H1 (cell line): ENCODE measurements around the gene DDX31. TPM values are rescaled to one million over a fixed set of nuclear protein-coding genes. Genes with fewer than 3 reads are reported as not detected.

Experiments used
- CTCF ChIA-PET: fragments of 300-600 bp; sonication (Branson Sonifier 250); formaldehyde crosslinking; loops from one replicate; lab custom pipeline; 2021; ENCODE audit not compliant: partially characterized antibody; lab: Charles Lee
- POLR2A ChIA-PET: fragments of 300-600 bp; sonication (Branson Sonifier 250); formaldehyde crosslinking; loops from one replicate; lab custom pipeline; 2021; ENCODE audit warnings: inconsistent platforms; ENCODE audit not compliant: partially characterized antibody; lab: Charles Lee
- DNase-seq, 2 experiments: peaks; one replicate each; pipeline versions ENCODE4 v3.0.0 to v3.0.0-alpha.2; 2010 to 2022; ENCODE audit warnings: low spot score in 2 of 2, low read depth in 1 of 2, mixed read lengths in 1 of 2
- FAIRE-seq: peaks from 2 replicates; lab custom pipeline; 2011; peaks lifted over from hg19 to GRCh38; lab: Jason Lieb, UNC
- H2AFZ ChIP-seq: 2 replicates; pipeline ENCODE4 v1.8.1; 2012; ENCODE audit warnings: low read length, inconsistent platforms
- H2AK5ac ChIP-seq: 2 replicates; pipeline ENCODE4 v1.6.1; 2013; ENCODE audit warnings: low read depth, low read length
- H2BK120ac ChIP-seq: replicated peaks from 2 replicates; pipeline ENCODE3; 2013; ENCODE audit warnings: low read depth, low read length, inconsistent platforms
- H2BK12ac ChIP-seq: 2 replicates; pipeline ENCODE4 v1.6.1; 2013; ENCODE audit warnings: low read depth, low read length
- H2BK15ac ChIP-seq: 2 replicates; pipeline ENCODE4 v1.6.1; 2013; ENCODE audit warnings: low read length
- H2BK20ac ChIP-seq: 2 replicates; pipeline ENCODE4 v1.6.1; 2013; ENCODE audit warnings: low read length
- H2BK5ac ChIP-seq: 2 replicates; pipeline ENCODE4 v1.6.1; 2013; ENCODE audit warnings: low read depth, low read length
- H3K14ac ChIP-seq: 2 replicates; pipeline ENCODE4 v1.6.1; 2013; ENCODE audit warnings: inconsistent platforms; ENCODE audit not compliant: insufficient read length
- H3K18ac ChIP-seq: 2 replicates; pipeline ENCODE4 v1.6.1; 2013; ENCODE audit warnings: low read length; ENCODE audit errors: extremely low read depth
- H3K23ac ChIP-seq: 2 replicates; pipeline ENCODE4 v1.6.1; 2013; ENCODE audit warnings: inconsistent platforms; ENCODE audit not compliant: insufficient read length
- H3K23me2 ChIP-seq: 2 replicates; pipeline ENCODE4 v1.6.1; 2013; ENCODE audit warnings: low read depth, low read length
- H3K27ac ChIP-seq: 2 replicates; pipeline ENCODE4 v1.6.1; 2011; ENCODE audit warnings: low read depth, low read length, inconsistent platforms
- H3K27me3 ChIP-seq, 4 experiments: replicated peaks in 1 of 4; 1 replicate in 1 of 4; 2 replicates in 3 of 4; pipeline versions ENCODE4 v1.6.1 to v1.8.1; 2011 to 2013; ENCODE audit warnings: low read length in 3 of 4, mild to moderate bottlenecking in 3 of 4, inconsistent platforms in 2 of 4, mixed read lengths in 2 of 4, moderate library complexity in 1 of 4; ENCODE audit not compliant: control insufficient read depth in 3 of 4, insufficient read depth in 3 of 4; ENCODE audit errors: extremely low read depth in 1 of 4
- H3K36me3 ChIP-seq, 4 experiments: 2 replicates each; pipeline versions ENCODE4 v1.6.1 to v1.8.1; 2011 to 2013; ENCODE audit warnings: mild to moderate bottlenecking in 4 of 4, low read length in 3 of 4, moderate library complexity in 2 of 4, control low read depth in 1 of 4, inconsistent platforms in 1 of 4; ENCODE audit not compliant: insufficient read depth in 4 of 4, control insufficient read depth in 2 of 4
- H3K4ac ChIP-seq: replicated peaks from 2 replicates; pipeline ENCODE3; 2013; ENCODE audit warnings: low read length, low read depth, mixed read lengths, inconsistent platforms; ENCODE audit not compliant: insufficient read length
- H3K4me1 ChIP-seq, 4 experiments: replicated peaks in 1 of 4; 1 replicate in 1 of 4; 2 replicates in 3 of 4; pipeline versions ENCODE4 v1.6.1 to v1.8.1; 2011 to 2013; ENCODE audit warnings: low read length in 3 of 4, inconsistent platforms in 2 of 4, mixed read lengths in 1 of 4; ENCODE audit not compliant: insufficient read depth in 4 of 4, control insufficient read depth in 3 of 4
- H3K4me2 ChIP-seq, 2 experiments: 2 replicates each; pipeline versions ENCODE4 v1.6.1 to v1.8.1; 2011 to 2013; ENCODE audit warnings: low read depth in 2 of 2, low read length in 2 of 2, control low read depth in 1 of 2, inconsistent platforms in 1 of 2, mild to moderate bottlenecking in 1 of 2; ENCODE audit not compliant: insufficient read depth in 1 of 2
- H3K4me3 ChIP-seq, 4 experiments: fragments of 200-600, 300-600 bp in 1 of 4; sonication (generic), shearing (Covaris generic), sonication (Bioruptor Twin) in 1 of 4; 2 replicates each; pipeline versions ENCODE4 v1.5.1 to v1.8.1; 2011 to 2016; ENCODE audit warnings: low read length in 4 of 4, low read depth in 3 of 4, control low read depth in 2 of 4, inconsistent platforms in 2 of 4, mild to moderate bottlenecking in 2 of 4, mixed read lengths in 1 of 4, moderate library complexity in 1 of 4; ENCODE audit not compliant: insufficient read depth in 2 of 4; ENCODE audit errors: extremely low read depth in 1 of 4
- H3K56ac ChIP-seq: replicated peaks from 2 replicates; pipeline ENCODE3; 2013; ENCODE audit warnings: low read depth, mild to moderate bottlenecking, mixed read lengths, low read length, inconsistent platforms; ENCODE audit not compliant: insufficient read length
- H3K79me1 ChIP-seq: 2 replicates; pipeline ENCODE4 v1.6.1; 2013; ENCODE audit warnings: low read depth, low read length, control low read depth
- H3K79me2 ChIP-seq, 2 experiments: 2 replicates each; pipeline versions ENCODE4 v1.6.1 to v1.8.1; 2012 to 2013; ENCODE audit warnings: low read length in 2 of 2, mild to moderate bottlenecking in 2 of 2, inconsistent platforms in 1 of 2; ENCODE audit not compliant: insufficient read depth in 2 of 2, control insufficient read depth in 1 of 2
- H3K9ac ChIP-seq, 4 experiments: replicated peaks in 1 of 4; 1 replicate in 1 of 4; 2 replicates in 3 of 4; pipeline versions ENCODE4 v1.6.1 to v1.8.1; 2011 to 2013; ENCODE audit warnings: low read depth in 3 of 4, low read length in 3 of 4, control low read depth in 2 of 4, mild to moderate bottlenecking in 2 of 4, moderate library complexity in 2 of 4, inconsistent platforms in 1 of 4; ENCODE audit errors: extremely low read depth in 1 of 4
- H3K9me3 ChIP-seq, 2 experiments: 2 replicates each; pipeline versions ENCODE4 v1.6.1 to v1.8.1; 2012 to 2013; ENCODE audit warnings: mild to moderate bottlenecking in 2 of 2, moderate library complexity in 2 of 2, control low read depth in 1 of 2, inconsistent platforms in 1 of 2, low read depth in 1 of 2, low read length in 1 of 2, mixed read lengths in 1 of 2; ENCODE audit not compliant: insufficient read depth in 2 of 2
- H4K20me1 ChIP-seq, 2 experiments: replicated peaks in 1 of 2; 2 replicates each; pipeline versions ENCODE3 to v1.8.1; 2011 to 2013; ENCODE audit warnings: inconsistent platforms in 2 of 2, low read length in 2 of 2, mild to moderate bottlenecking in 1 of 2; ENCODE audit not compliant: insufficient read depth in 2 of 2, control insufficient read depth in 1 of 2
- H4K5ac ChIP-seq: 2 replicates; pipeline ENCODE4 v1.6.1; 2013; ENCODE audit warnings: low read length, low read depth, mixed read lengths, inconsistent platforms; ENCODE audit not compliant: insufficient read length
- H4K8ac ChIP-seq: 2 replicates; pipeline ENCODE4 v1.8.0; 2013; ENCODE audit warnings: mild to moderate bottlenecking, moderate library complexity, low read length, inconsistent platforms; ENCODE audit not compliant: insufficient read depth; ENCODE audit errors: extremely low read depth
- H4K91ac ChIP-seq: replicated peaks from 2 replicates; pipeline ENCODE3; 2013; ENCODE audit warnings: low read length, mixed read lengths, inconsistent platforms; ENCODE audit not compliant: insufficient read length
- BACH1 ChIP-seq: IDR thresholded peaks from 2 replicates; pipeline ENCODE4 v1.6.1; 2012; ENCODE audit warnings: low read length, improper control_type of control experiment
- BRCA1 ChIP-seq: IDR thresholded peaks from 2 replicates; pipeline ENCODE4 v1.6.1; 2012; ENCODE audit warnings: low read depth, low read length, improper control_type of control experiment
- CHD1 ChIP-seq: IDR thresholded peaks from 2 replicates; pipeline ENCODE4 v1.6.1; 2012; ENCODE audit warnings: low read depth, low read length, improper control_type of control experiment
- CHD2 ChIP-seq: IDR thresholded peaks from 2 replicates; pipeline ENCODE4 v1.6.1; 2012; ENCODE audit warnings: low read length, improper control_type of control experiment
- CREB1 ChIP-seq: IDR thresholded peaks from 2 replicates; pipeline ENCODE4 v1.6.1; 2012; ENCODE audit warnings: inconsistent platforms
- CTBP2 ChIP-seq: IDR thresholded peaks from 2 replicates; pipeline ENCODE4 v1.7.0; 2011; ENCODE audit warnings: borderline replicate concordance, mild to moderate bottlenecking, moderate library complexity, mixed read lengths, low read length; ENCODE audit not compliant: insufficient read depth, insufficient read length
- HDAC6 ChIP-seq: IDR thresholded peaks from one replicate; pipeline ENCODE4 v1.7.1; 2012; ENCODE audit warnings: low read depth, mild to moderate bottlenecking, inconsistent platforms, low read length, moderate library complexity
- JUN ChIP-seq: IDR thresholded peaks from 2 replicates; pipeline ENCODE4 v1.6.1; 2011; ENCODE audit warnings: low read depth, mild to moderate bottlenecking, improper control_type of control experiment, low read length
- PHF8 ChIP-seq: fragments of 200-600 bp; sonication (generic); conservative IDR thresholded peaks from 2 replicates; pipeline ENCODE4 v1.7.1; 2012; ENCODE audit warnings: low read depth, mild to moderate bottlenecking, inconsistent platforms, low read length, moderate library complexity
- SAP30 ChIP-seq: fragments of 300-600 bp; sonication (generic); IDR thresholded peaks from 2 replicates; pipeline ENCODE4 v1.7.1; 2012; ENCODE audit warnings: low read length, moderate library complexity, mild to moderate bottlenecking, inconsistent platforms; ENCODE audit not compliant: insufficient read depth, insufficient replicate concordance
- SP4 ChIP-seq: IDR thresholded peaks from 2 replicates; pipeline ENCODE4 v1.6.1; 2012; ENCODE audit warnings: low read length, inconsistent platforms
- WGBS, 2 experiments: shearing (Covaris generic) in 1 of 2; methylation state at CpG; one replicate each; pipeline versions ENCODE4 v1.1.6 to v1.1.7; 2013 to 2015; ENCODE audit warnings: low lambda C conversion rate in 2 of 2, mixed read lengths in 2 of 2, inconsistent platforms in 1 of 2, low coverage in 1 of 2, missing lambda C conversion rate in 1 of 2; ENCODE audit not compliant: insufficient replicate concordance in 2 of 2, insufficient coverage in 1 of 2, insufficient read length in 1 of 2; ENCODE audit errors: extremely low coverage in 1 of 2, missing lambda C conversion rate in 1 of 2; 5-methylcytosine and 5-hydroxymethylcytosine counted together
- polyA plus RNA-seq, 7 experiments: library from polyadenylated mRNA; depleted of rRNA in 3 of 7; stranded (reverse) in 5 of 7; unstranded in 2 of 7; fragments of >200 nt in 5 of 7; fragments of 200-250 nt in 2 of 7; gene quantifications; 1 replicate in 5 of 7; 2 replicates in 1 of 7; 4 replicates in 1 of 7; pipeline versions ENCODE4 v1.2.1 to v1.2.3, GENCODE V29; 2011 to 2013; ENCODE audit warnings: missing spikeins in 2 of 7, mixed read lengths in 2 of 7
- total RNA-seq: library from RNA; stranded (reverse); fragmentation: NEBNext Ultra II Directional; extraction: Animal tissue kit (Norgen Biotek cat#: 25700); gene quantifications from 2 replicates; pipeline ENCODE4 v1.2.1, GENCODE V29; 2021

DDX31 gene
- total and polyA plus RNA-seq, 2 of the 8 experiments (the other 6 are each of a cell fraction or from before 2014, with no cell fraction given) = 9.5 to 23.7 TPM

- 72% methylated on average over 5 of the region's 5 CpGs; no CpG with 5 or more reads in 1 of the 2 experiments for WGBS, 2 experiments
- no peak overlapping the region for H3K56ac ChIP-seq
- H3K4me3 ChIP-seq = no peak overlapping the region
- no peak overlapping the region for H4K8ac ChIP-seq
- H3K79me2 ChIP-seq = no peaks in the 10 kb centered on the region
- H4K5ac ChIP-seq = no peak overlapping the region
- 0 out of 2 replicates have a peak overlapping the region, but pooled peaks have one; percentile 4 for H2BK15ac ChIP-seq
- ChIA-PET CTCF (interaction anchor here (0.7 to 6.4 kb wide), 18 partner anchors 8 to 172 kb away, joined by 3 to 93 read pairs (median 6); no protein-coding TSS in a partner anchor), POLR2A (no interaction called here)
- no peaks in the 10 kb centered on the region for H3K9me3 ChIP-seq
- no peak overlapping the region for H3K18ac ChIP-seq
- H3K23ac ChIP-seq = no peak overlapping the region
- FAIRE-seq (no peak), DNase-seq (no peak)
- TF ChIP-seq SAP30 (no peak), CHD2 (no peak), SP4 (no peak), JUN (no peak), PHF8 (no peak), CREB1 (no peak), HDAC6 (no peak), CTBP2 (no peak), BACH1 (no peak), CHD1 (no peak), BRCA1 (no peak)
- peaks cover 1% of the 10 kb centered on the region; the same call in 1 of the 2 replicates for H3K23me2 ChIP-seq
- H3K9ac ChIP-seq = no peak overlapping the region
- H2AFZ ChIP-seq = no peak overlapping the region
- no peak overlapping the region for H4K91ac ChIP-seq
- H3K4me1 ChIP-seq = peaks cover 0 to 12% (median 8%) of the 10 kb centered on the region in 4 experiments; a peak in 5 of 7 replicates
- H3K36me3 ChIP-seq = no peaks in the 10 kb centered on the region
- H3K27ac ChIP-seq = no peak overlapping the region
- H2AK5ac ChIP-seq = no peak overlapping the region
- no peak overlapping the region for H2BK5ac ChIP-seq
- no peaks in the 10 kb centered on the region; the same call in 1 of the 2 replicates for H3K79me1 ChIP-seq
- no peak overlapping the region for H2BK12ac ChIP-seq
- H4K20me1 ChIP-seq = peaks cover 4 to 6% of the 10 kb centered on the region in 2 experiments
- no peak overlapping the region for H2BK20ac ChIP-seq
- no peak overlapping the region for H3K4me2 ChIP-seq
- no peak overlapping the region for H3K14ac ChIP-seq
- H3K27me3 ChIP-seq = peaks cover 36 to 57% (median 56%) of the 10 kb centered on the region in 4 experiments
- no peak overlapping the region for H2BK120ac ChIP-seq
- no peak overlapping the region for H3K4ac ChIP-seq
These were observed 94.0 kb downstream of the DDX31 start for GRCh38 chr9:132575811-132576210.
